Ishikawa (cell line): ENCODE data around the gene TMEM272.

Source experiments
- CEBPB ChIP-seq: IDR thresholded peaks from 2 replicates; pipeline ENCODE4 v1.6.1; 2012
- CREB1 ChIP-seq: IDR thresholded peaks from 2 replicates; pipeline ENCODE4 v1.6.1; 2012; ENCODE audit warnings: low read depth
- EGR1 ChIP-seq: IDR thresholded peaks from 2 replicates; pipeline ENCODE4 v1.6.1; 2012
- EP300 ChIP-seq: IDR thresholded peaks from 2 replicates; pipeline ENCODE4 v1.6.1; 2012; ENCODE audit warnings: borderline replicate concordance
- FOXM1 ChIP-seq: IDR thresholded peaks from 2 replicates; pipeline ENCODE4 v1.6.1; 2012; ENCODE audit warnings: low read depth, borderline replicate concordance
- NFIC ChIP-seq: IDR thresholded peaks from 2 replicates; pipeline ENCODE4 v1.6.1; 2012
- RAD21 ChIP-seq: IDR thresholded peaks from 2 replicates; pipeline ENCODE4 v1.6.1; 2012; ENCODE audit warnings: low read depth
- TAF1 ChIP-seq: IDR thresholded peaks from 2 replicates; pipeline ENCODE4 v1.6.1; 2012; ENCODE audit warnings: low read depth, mild to moderate bottlenecking
- TCF12 ChIP-seq: IDR thresholded peaks from 2 replicates; pipeline ENCODE4 v1.6.1; 2012; ENCODE audit warnings: low read depth
- TEAD4 ChIP-seq: IDR thresholded peaks from 2 replicates; pipeline ENCODE4 v1.6.1; 2012
- YY1 ChIP-seq: IDR thresholded peaks from 2 replicates; pipeline ENCODE4 v1.6.1; 2012; ENCODE audit warnings: low read depth
- ZBTB7A ChIP-seq: IDR thresholded peaks from 2 replicates; pipeline ENCODE4 v1.6.1; 2012; ENCODE audit warnings: low read depth
- TF ChIP-seq, protein P1 (sequence below): IDR thresholded peaks from 2 replicates; pipeline ENCODE4 v1.6.1; 2012
- TF ChIP-seq, protein P2 (sequence below): IDR thresholded peaks from 2 replicates; pipeline ENCODE4 v1.6.1; 2012
- TF ChIP-seq, protein P3 (sequence below): IDR thresholded peaks from 2 replicates; pipeline ENCODE4 v1.6.1; 2012; ENCODE audit warnings: low read depth, mild to moderate bottlenecking

TMEM272 gene

DNA sequence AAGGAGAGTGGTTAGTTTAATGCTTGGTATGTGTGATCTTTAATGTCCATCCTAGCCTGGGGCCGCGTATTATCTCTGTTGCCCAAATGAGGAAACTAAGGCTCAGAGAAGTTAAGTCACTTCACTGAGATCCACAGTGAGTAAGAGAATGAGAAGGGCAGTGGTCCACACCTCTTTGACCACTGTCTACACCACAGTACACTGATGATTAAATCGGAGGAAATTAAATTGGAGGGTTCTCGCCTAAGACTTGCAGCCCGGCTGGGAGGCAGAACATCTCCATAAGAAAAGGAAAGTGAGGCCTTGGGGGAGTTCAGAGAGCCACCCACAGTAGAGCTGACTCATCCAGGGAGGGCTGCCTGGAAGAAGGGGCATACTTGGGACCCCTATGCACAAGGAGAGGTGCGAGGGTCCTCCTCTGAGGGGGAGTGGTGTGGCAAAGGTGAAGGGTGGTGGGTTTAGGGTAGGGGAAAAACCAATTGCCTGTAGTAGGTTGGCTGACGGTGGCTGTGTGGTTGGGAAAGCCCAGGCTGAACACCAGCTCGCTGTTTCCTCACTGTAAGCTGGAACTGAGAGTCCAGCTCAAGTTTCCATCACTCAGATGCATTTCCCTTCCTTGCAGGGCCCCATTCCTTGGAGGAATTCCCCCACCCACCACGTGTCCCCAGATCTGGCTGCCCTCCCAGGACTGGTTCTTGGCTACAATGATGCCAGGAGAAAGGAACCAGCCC, 26.0 kb downstream of the TMEM272 start:
- TF ChIP-seq, protein P1, sequence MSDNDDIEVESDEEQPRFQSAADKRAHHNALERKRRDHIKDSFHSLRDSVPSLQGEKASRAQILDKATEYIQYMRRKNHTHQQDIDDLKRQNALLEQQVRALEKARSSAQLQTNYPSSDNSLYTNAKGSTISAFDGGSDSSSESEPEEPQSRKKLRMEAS = no peak
- TF ChIP-seq CREB1 (no peak), TCF12 (no peak), TAF1 (no peak), YY1 (no peak), FOXM1 (no peak), RAD21 (no peak), TEAD4 (no peak), CEBPB (no peak), NFIC (no peak), ZBTB7A (no peak), EGR1 (no peak), EP300 (no peak)
- TF ChIP-seq, protein P2, sequence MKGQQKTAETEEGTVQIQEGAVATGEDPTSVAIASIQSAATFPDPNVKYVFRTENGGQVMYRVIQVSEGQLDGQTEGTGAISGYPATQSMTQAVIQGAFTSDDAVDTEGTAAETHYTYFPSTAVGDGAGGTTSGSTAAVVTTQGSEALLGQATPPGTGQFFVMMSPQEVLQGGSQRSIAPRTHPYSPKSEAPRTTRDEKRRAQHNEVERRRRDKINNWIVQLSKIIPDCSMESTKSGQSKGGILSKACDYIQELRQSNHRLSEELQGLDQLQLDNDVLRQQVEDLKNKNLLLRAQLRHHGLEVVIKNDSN = no peak
- TF ChIP-seq, protein P3, sequence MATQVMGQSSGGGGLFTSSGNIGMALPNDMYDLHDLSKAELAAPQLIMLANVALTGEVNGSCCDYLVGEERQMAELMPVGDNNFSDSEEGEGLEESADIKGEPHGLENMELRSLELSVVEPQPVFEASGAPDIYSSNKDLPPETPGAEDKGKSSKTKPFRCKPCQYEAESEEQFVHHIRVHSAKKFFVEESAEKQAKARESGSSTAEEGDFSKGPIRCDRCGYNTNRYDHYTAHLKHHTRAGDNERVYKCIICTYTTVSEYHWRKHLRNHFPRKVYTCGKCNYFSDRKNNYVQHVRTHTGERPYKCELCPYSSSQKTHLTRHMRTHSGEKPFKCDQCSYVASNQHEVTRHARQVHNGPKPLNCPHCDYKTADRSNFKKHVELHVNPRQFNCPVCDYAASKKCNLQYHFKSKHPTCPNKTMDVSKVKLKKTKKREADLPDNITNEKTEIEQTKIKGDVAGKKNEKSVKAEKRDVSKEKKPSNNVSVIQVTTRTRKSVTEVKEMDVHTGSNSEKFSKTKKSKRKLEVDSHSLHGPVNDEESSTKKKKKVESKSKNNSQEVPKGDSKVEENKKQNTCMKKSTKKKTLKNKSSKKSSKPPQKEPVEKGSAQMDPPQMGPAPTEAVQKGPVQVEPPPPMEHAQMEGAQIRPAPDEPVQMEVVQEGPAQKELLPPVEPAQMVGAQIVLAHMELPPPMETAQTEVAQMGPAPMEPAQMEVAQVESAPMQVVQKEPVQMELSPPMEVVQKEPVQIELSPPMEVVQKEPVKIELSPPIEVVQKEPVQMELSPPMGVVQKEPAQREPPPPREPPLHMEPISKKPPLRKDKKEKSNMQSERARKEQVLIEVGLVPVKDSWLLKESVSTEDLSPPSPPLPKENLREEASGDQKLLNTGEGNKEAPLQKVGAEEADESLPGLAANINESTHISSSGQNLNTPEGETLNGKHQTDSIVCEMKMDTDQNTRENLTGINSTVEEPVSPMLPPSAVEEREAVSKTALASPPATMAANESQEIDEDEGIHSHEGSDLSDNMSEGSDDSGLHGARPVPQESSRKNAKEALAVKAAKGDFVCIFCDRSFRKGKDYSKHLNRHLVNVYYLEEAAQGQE = no peak

DNA sequence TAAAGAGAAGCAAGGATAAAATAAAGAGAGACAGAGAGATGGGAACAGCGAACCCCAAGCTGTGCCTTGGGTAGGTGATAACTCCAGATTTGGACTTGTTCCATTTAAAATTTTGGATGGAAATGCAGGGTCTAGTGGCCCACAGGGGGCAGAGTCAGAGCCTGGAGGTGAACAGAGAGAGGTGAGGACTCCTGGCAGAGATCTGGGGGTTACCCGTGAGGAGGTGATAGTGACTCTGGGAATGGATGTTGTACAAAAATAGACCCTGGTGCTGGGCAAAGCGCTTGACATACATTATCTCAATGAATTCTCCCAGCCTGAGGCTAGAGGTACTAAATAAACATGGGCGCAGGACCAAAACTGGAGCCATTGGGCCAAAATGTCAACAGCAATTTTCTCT, 26.7 kb downstream of the TMEM272 start:
- TF ChIP-seq CEBPB = no peak
- TF ChIP-seq, protein P3 = no peak
- TF ChIP-seq TEAD4 = no peak
- TF ChIP-seq EGR1 = no peak
- TF ChIP-seq FOXM1 = no peak

DNA sequence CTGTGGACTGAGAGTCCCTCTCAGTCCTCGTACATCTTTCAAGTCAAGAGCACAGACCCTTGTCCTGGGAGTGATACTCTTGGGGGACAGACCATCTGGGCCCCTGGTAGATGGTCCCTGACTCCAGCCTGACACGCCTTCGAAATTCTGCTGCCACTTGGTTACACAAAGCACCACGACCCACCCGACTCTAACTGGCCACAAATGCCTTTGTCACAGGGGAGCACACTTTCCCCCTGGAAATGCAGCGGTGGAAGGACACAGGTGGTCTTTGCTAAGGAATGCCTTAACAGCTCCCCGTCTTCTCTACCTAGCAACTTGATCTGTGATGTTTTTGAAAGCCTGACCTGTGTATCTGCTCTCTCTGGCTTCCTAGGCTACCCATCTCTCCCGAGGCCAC, 27.3 kb downstream of the TMEM272 start:
- TF ChIP-seq TCF12 (no peak), RAD21 (no peak), YY1 (no peak), CEBPB (no peak), TAF1 (no peak), NFIC (no peak), EP300 (no peak), EGR1 (no peak), CREB1 (no peak), FOXM1 (no peak), TEAD4 (no peak), ZBTB7A (no peak)
- TF ChIP-seq, protein P2 = no peak
- TF ChIP-seq, protein P3 = no peak
- TF ChIP-seq, protein P1 = no peak

DNA sequence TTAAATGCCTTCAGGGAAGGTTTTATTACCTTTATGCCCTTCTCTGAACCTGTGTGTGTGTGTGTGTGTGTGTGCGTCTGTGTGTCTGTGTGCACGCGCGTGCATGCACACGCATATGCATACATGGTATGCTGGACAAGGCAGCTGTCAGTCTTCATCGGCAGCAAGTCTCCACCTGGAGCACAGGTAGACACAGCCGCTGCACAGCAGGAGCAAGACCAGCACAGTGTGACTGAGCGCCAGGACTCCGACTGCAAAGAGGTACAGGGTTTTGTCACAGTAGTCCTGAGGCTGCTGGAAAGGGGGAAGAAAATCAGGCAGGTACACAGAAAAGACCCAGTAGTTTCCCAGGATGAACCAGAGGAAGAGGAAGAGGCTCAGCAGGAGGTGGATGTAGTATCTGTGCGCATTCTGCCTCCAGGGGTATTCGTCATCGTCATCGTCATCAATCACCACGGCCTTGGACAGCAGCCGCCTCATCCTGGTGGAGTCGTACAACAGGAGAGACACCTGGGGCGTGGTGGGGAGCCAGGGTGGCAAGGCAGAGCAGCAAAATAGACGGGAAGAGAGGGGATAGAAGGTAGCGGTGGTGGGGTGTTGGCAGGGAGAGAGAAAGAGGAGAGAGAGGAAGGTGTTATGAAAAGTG, 28.2 kb downstream of the TMEM272 start:
- no peak for TF ChIP-seq TAF1
- no peak for TF ChIP-seq RAD21
- no peak for TF ChIP-seq EGR1
